Measurements from ENCODE around the gene FOXL1. TPM values are rescaled to one million over a fixed set of nuclear protein-coding genes. Genes with fewer than 3 reads are reported as not detected.

The FOXL1 gene
- total and polyA plus RNA-seq, 2 of the 13 experiments (the other 11 are each of a cell fraction or from before 2014, with no cell fraction given) = not detected

- TF ChIP-seq HMGXB3 (CRISPR knock-in tag; IDR thresholded peaks at IDR 0.05; ENCODE audit: borderline replicate concordance) = no peak
- TF ChIP-seq ZNF672 (CRISPR knock-in tag; IDR thresholded peaks at IDR 0.05) = no peak
- peak; percentile 77; the same call in 1 of the 3 replicates for TF ChIP-seq MXI1 (IDR thresholded peaks at IDR 0.05; ENCODE audit: borderline replicate concordance, low read depth, low read length)
- TF ChIP-seq HIVEP1 (CRISPR knock-in tag; IDR thresholded peaks at IDR 0.05) = peak; percentile 76
- 0 out of 2 replicates have a peak, but pooled peaks have one; percentile 65 for TF ChIP-seq ZNF33B (CRISPR knock-in tag; IDR thresholded peaks at IDR 0.05)
- no peak for TF ChIP-seq ARID3A (IDR thresholded peaks at IDR 0.05; ENCODE audit: low read depth, low read length)
- TF ChIP-seq SMAD3 (CRISPR knock-in tag; IDR thresholded peaks at IDR 0.05) = peak; percentile 62; the same call in 1 of the 2 replicates
- 0 out of 2 replicates have a peak, but pooled peaks have one; percentile 35 for TF ChIP-seq LRRFIP1 (CRISPR knock-in tag; conservative IDR thresholded peaks at IDR 0.05)
- TF ChIP-seq ZNF160 (CRISPR knock-in tag; IDR thresholded peaks at IDR 0.05) = 0 out of 2 replicates have a peak, but pooled peaks have one; percentile 23
- TF ChIP-seq ATF2 (CRISPR knock-in tag; IDR thresholded peaks at IDR 0.05) = peak; percentile 89
- no peak for TF ChIP-seq ZNF34 (CRISPR knock-in tag; IDR thresholded peaks at IDR 0.05; ENCODE audit: borderline replicate concordance)
- TF ChIP-seq ZNF274 (CRISPR knock-in tag; IDR thresholded peaks at IDR 0.05) = peak; percentile 92
- no peak for TF ChIP-seq ZNF430 (CRISPR knock-in tag; IDR thresholded peaks at IDR 0.05)
- no peak for TF ChIP-seq MEF2D (CRISPR knock-in tag; IDR thresholded peaks at IDR 0.05)
- no peak for TF ChIP-seq SIX1 (CRISPR knock-in tag; IDR thresholded peaks at IDR 0.05; ENCODE audit: borderline replicate concordance)
- TF ChIP-seq ESRRA (CRISPR knock-in tag; IDR thresholded peaks at IDR 0.05; ENCODE audit: low read depth) = peak; percentile 64; the same call in 1 of the 2 replicates
- TF ChIP-seq ZKSCAN1 (IDR thresholded peaks at IDR 0.05; ENCODE audit: low read length) = 0 out of 2 replicates have a peak, but pooled peaks have one; percentile 53
Observed at GRCh38 chr16:86554917-86555703, 23.2 kb upstream of the FOXL1 start, which contains the start of gene MTHFSD (continued).
